GM19023 (cell line): ENCODE results near the gene NDFIP1.
"Not testable (repeated sequence)": the region's sequence is repeated elsewhere in the genome, so short reads cannot be mapped to it uniquely, and the experiment has no call there.

Experiments
- ATAC-seq: cut with Tn5 transposase; IDR thresholded peaks from one replicate; pipeline ENCODE4 v1.9.1; 2021; ENCODE audit warnings: mild to moderate bottlenecking, moderate library complexity; ENCODE audit not compliant: unreplicated experiment

Gene NDFIP1, protein sequence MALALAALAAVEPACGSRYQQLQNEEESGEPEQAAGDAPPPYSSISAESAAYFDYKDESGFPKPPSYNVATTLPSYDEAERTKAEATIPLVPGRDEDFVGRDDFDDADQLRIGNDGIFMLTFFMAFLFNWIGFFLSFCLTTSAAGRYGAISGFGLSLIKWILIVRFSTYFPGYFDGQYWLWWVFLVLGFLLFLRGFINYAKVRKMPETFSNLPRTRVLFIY

DNA sequence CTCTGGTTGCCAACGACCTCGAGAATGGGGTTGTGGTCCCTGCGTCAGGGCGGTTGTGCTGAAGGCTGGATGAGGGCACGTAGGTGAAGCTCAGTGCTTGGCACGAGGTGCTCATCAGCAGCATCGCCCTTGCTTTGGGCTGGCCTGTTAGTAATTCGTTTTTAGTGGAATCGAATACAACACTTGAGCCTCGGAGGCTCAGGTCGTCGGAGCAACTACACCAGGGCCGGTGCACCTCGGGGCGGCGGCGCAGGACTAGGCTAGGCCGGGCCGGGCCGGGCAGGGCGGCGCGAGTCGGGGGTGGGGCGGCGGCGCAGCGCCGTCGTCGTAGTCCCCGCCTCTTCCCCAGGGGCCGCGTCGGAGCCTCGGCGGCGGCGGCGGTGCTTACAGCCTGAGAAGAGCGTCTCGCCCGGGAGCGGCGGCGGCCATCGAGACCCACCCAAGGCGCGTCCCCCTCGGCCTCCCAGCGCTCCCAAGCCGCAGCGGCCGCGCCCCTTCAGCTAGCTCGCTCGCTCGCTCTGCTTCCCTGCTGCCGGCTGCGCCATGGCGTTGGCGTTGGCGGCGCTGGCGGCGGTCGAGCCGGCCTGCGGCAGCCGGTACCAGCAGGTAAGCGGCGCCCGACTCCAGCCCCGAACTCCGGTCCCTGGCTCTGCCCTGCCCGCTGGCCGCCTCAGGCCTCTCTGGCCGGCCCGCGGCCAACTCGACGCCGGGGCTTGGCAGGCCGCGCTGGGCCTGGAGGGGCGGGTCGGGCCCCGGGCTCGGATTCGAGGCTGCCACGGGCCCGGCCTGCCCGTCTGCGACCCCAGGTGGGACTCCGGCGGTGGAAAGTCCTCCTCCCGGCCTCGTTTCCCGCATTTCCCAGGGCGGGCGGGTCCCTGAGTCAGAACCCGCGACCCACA, at the start of gene NDFIP1:
Gene NDFIP1 (plus strand): TSS at position 348 of the 899 bp plus-strand sequence. CDS start 196 bp downstream, at position 544.
- peak; percentile 98 for ATAC-seq

GRCh38 chr5:142059304-142059940, 49.2 kb upstream of the NDFIP1 start:
- no peak for ATAC-seq

DNA sequence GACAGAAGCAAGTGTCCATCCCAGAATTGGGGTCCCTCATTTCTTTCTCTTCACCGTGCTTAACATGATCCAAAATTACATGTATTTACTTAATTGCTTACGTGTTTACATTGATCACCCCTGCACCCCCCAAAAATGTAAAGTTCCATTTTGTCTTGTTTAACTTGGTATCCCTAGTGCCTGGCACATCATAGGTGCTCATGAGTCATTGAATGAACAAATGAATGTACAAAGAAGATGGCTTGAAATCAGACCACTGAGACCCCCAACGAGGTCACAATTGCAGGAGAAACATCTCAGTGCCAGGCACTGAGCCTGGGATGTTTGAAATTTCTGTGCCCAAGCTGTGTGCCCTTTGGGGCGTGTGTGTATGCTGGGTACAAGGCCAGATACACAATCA, 45.2 kb upstream of the NDFIP1 start:
- no peak for ATAC-seq

DNA sequence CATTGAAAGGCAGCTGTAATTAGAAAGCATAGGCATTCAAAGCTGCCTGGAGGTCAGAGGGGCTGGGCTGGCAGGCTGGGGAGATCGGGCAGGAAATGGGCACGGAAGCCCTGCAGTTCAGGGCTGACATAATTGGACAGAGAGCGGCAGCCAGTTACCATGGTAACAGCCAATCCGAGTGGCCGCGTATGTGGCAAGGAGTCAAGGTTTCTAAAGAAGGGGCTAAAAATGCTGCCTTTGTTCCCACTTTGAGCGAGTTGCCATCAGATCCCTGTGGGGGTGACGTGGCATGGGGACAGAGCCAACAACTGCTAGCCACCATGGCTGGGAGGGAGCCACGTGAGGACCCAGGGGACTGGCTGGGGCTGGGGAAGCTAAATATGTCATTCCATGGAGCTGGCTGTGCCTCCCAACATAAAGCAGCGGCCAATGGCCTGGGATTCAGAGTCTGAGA, 44.7 kb upstream of the NDFIP1 start:
- ATAC-seq = no peak

DNA sequence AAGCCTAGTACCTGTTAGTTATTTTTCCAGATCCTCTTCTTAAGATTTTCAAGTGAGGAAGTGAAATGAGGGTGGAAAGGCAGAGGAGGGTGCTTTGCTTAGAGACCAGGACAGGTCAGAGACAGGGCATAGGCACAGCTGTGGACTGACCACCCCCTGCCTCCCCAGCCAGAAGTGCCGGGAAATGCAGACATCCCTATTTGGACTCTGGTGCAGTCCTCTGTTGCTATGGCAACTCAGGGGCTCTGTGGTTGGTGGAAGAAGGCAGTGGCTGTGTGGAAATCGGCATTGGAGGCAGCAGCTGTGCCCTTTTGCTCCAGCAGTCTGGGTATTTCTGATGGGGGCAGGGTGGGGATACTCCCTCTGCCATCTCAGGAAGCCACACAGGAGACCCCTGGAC, 43.3 kb upstream of the NDFIP1 start:
- no peak for ATAC-seq

GRCh38 chr5:142069606-142070399, 38.8 kb upstream of the NDFIP1 start:
- ATAC-seq = no peak

DNA sequence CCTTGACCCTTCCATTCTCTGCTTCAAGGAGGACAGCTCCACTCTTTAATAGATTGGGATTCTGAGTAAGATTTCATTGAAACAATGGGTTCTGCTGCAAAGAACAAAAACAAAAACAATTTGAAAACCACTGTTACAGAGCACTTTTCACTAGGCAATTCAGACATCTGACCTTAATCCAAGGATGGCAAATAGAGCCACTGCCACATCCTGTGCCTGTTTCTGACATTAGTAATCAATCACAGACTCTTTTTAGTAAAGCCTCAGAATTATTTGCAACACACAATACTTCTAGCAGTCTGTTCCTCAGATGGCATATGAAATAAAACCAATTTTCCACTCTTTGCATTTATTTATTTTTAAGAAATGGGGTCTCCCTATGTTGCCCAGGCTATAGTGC, 37.8 kb upstream of the NDFIP1 start:
- ATAC-seq = no peak

DNA sequence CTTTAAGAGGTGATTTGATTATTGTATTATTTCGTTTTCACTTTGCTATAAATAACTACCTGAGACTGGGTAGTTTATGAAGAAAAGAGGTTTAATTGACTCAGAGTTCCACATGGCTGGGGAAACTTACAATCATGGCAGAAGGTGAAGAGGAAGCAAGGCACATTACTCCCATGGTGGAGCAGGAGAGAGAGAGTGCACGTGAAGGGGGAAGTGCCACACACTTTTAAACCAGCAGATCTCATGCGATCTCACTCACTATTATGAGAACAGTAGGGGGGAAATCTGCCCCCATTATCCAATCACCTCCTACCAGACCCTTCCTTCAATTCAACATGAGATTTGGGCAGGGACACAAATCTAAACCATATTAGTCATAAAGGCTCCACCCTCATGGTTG, 36.1 kb upstream of the NDFIP1 start:
- no peak for ATAC-seq

DNA sequence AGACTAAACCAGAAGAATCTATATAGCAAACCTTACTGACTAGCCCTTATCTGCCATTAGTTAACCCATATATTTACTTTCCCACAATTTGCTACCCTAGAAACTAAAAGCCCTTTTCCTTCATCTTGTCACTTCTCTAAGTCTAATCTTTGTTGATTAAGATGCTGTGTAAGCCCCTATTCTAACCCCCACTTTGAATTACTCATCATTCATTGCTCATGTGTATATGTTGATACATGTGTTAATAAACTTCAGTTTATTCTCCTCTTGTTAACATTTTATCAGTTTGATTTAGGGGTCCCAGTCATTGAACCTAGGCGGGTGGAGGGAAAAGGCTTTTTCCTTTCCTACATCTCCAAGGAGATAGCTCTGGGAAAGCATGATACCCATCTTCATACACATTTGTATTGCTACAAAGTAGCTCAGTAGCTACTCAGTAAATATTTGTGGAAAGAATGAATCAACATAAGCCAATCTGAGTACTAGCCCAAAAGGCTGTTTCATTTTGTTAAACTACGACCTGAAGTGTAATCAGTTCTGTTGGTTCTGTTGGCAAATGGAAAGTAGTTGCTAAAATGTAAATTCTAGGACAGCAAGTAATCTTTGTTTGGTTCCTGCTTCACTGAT, 35.1 kb upstream of the NDFIP1 start:
- ATAC-seq = no peak

DNA sequence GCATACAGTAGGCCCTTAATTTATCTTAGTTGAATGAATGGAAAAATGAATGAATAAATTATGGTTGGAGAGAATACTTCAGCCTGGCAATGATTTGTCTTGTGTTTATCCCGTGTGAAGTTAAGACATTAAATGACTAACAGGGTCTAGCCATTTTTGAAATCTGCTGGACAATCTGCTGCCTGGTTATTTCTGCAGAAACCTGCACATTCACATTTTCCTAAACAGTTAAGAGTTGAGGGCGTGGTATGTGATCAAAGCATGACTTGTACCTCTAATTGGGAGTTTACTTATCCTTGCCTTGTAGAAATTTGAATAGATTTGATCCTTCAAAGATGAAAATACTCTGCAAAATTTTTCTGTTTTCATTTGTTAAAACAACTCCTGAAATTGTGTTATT, 34.6 kb upstream of the NDFIP1 start:
- no peak for ATAC-seq

DNA sequence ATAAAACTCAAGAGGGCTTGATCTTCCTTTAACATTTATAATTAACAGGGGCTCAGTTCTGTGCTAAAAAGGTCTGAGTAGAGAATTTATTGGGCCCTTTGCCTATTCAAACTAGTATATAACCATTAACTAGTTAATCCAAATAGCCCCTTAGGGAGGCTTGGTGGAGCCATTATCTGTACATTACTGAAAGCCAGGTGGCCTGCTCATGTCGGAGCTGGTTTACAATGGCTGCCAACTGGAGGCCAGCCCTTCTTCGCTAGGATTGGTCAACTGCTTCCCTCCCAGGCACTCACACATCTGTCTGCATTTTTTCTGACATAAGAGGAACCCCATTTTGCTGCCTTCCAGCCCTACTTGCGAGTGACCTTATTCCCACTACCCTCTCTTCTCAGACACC, 30.4 kb upstream of the NDFIP1 start:
- ATAC-seq = no peak

DNA sequence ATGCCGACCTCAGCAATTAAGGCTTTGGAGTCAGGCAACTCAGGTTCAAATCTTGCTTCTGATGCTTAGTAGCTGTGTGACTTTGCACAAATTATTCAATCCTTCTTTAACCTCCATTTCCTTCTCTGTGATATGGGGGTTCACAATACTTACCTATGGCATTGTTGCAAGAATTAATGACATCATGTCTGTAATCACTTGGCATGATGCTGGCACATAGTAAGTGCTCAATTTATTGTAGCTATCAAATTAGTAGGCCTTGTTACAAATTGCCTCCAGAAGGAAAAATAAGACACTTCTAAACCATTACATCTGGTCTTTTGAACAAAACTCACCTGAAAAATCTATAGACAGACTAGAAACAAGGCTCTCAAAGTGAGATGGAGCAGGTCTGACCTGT, 29.9 kb upstream of the NDFIP1 start:
- no peak for ATAC-seq

- no peak for ATAC-seq
These were observed 29.3 kb upstream of the NDFIP1 start for GRCh38 chr5:142079306-142079721.

DNA sequence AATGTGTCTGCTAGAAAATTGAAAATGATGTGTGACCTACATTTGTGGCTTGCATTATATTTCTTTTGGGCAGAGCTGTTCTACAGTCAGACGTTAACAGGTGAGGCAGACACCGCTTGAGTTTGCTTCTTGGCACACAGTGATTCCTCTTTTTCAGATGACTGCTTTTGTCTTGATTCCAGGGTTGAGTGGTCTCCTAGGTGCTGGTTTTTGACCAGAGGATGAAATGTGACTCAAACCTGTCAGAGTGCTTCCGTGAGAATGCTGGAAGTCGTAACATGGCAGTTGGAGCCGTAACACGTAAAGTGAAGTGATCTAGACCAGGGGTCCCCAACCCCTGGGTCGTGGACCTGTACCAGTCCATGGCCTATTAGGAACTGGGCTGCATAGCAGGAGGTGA, 28.3 kb upstream of the NDFIP1 start:
- ATAC-seq = no peak

- ATAC-seq = no peak
These were observed 26.3 kb upstream of the NDFIP1 start for GRCh38 chr5:142082182-142082781.

DNA sequence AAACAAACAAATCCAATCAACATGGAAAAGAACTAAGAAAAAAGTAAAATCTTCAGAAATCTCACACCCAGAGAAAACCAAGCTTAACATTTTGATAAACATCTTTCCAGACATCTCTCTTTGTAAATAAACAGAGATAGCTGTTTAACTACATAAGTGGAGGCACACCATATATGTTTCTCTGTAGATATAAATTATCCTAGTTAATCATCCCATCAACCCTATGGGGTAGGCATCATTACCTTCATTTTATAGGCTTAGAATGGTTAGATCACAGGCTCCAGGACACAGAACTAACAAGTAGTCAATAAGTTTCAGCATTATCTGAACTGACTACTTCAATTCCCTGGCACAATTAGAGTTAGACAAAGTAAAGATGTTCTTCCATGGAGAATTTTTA, 22.4 kb upstream of the NDFIP1 start:
- no peak for ATAC-seq

GRCh38 chr5:142086679-142087078, 21.9 kb upstream of the NDFIP1 start:
- no peak for ATAC-seq

- ATAC-seq = no peak
These were observed 20.5 kb upstream of the NDFIP1 start for GRCh38 chr5:142087920-142088679.

DNA sequence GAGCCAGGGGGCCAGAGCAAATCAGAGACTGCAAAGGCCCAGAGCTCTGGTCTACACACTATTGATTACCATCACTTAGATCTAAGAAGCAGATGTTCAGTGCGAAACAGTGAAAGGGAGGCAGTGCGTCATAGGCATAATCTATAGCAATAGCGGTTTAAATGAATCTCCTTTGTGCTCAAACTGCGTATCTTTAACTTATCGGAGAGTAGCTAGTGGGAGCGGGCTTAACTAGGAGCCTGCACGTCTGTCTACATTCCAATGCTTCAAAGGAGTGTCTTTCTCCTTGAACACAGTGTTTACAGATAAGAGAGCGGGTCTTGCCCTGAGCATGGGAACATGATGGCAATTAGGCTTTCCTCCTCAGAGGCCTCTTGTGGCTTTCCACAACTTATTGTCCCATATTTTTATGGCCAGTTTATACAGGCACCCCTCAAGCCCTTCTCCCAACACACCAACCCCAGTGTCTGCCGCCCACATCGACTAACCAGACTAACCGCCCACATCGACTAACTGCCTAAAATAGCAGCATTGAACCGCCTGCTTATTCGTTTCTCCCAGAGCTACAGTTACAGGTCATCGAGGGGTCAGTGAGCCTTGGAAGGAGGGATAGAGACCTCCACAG, 19.6 kb upstream of the NDFIP1 start:
- not testable (repeated sequence) for ATAC-seq
